Right lobe of liver (tissue), 4 donors: Measurements from ENCODE around the gene METTL8.

ENCODE experiments used
- CTCF ChIP-seq, 4 donors: fragments of 200-600 bp in 3 of 4; fragments of 450-650 bp in 1 of 4; IDR thresholded peaks; one replicate each; pipeline versions ENCODE4 v1.5.1 to v1.8.0; 2016 to 2022; ENCODE audit warnings: antibody characterized with exemption in 4 of 4, mild to moderate bottlenecking in 2 of 4
- POLR2A ChIP-seq: fragments of 450-650 bp; IDR thresholded peaks from one replicate; pipeline ENCODE4 v1.6.1; 2017; ENCODE audit warnings: antibody characterized with exemption, mild to moderate bottlenecking
- donor health status: DM: no; HTN: no; CAD: no.
- donor health status: DM: no; HTN: no; CAD: no.
- donor health status: DM: no; HTN: yes; CAD: no.

- TF ChIP-seq POLR2A (no peak), CTCF (IDR thresholded peaks at IDR 0.05) (no peak)
Measured at GRCh38 chr2:171307560-171307959, 126.2 kb downstream of the METTL8 start.
